Sigmoid colon (tissue), 4 donors: ENCODE measurements around the gene ORM1.

Source experiments
- EP300 ChIP-seq, 4 donors: sonication (generic); formaldehyde crosslinking; IDR thresholded peaks; one replicate each; pipeline ENCODE4 v1.6.1; 2017; ENCODE audit warnings: antibody characterized with exemption in 4 of 4
- POLR2A ChIP-seq, 2 donors: fragments of 450-650 bp; IDR thresholded peaks; one replicate each; pipeline ENCODE4 v1.6.1; 2016; ENCODE audit warnings: antibody characterized with exemption in 2 of 2, mild to moderate bottlenecking in 2 of 2, moderate library complexity in 2 of 2
- POLR2AphosphoS5 ChIP-seq, 4 donors: sonication (generic); formaldehyde crosslinking; IDR thresholded peaks; one replicate each; pipeline ENCODE4 v1.6.1; 2017; ENCODE audit warnings: antibody characterized with exemption in 4 of 4
- TF ChIP-seq, protein P1 (sequence below), 4 experiments: fragments of 450-650 bp in 3 of 4; fragments of 200-600 bp in 1 of 4; IDR thresholded peaks; one replicate each; pipeline ENCODE4 v1.5.1; 2016 to 2019; ENCODE audit warnings: antibody characterized with exemption in 4 of 4, mild to moderate bottlenecking in 3 of 4, moderate library complexity in 2 of 4

DNA sequence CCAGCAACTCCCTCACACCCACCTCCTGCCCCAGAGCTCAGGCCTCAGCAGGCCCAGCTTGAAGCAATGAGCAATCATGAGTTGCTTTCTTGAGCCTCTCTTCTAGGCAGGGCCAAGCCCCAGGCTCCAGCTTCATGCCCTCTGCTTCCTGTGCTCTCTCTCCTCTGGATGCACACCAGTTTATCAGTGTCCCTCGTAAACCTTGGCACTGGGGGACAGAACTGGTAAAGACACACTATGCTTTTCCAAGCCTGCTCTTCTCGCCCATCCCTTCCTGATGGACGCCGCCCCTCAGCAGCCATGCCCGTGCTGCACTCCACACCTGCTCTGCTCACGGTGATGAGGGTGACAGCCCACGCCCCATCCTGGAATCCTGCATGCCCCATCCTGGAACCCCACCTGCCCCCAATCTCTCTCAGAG is 49.4 kb upstream of the ORM1 start:
- TF ChIP-seq POLR2A (IDR thresholded peaks at IDR 0.05) (no peak), EP300 (IDR thresholded peaks at IDR 0.05) (no peak), POLR2AphosphoS5 (IDR thresholded peaks at IDR 0.05) (no peak)
- TF ChIP-seq, protein P1, sequence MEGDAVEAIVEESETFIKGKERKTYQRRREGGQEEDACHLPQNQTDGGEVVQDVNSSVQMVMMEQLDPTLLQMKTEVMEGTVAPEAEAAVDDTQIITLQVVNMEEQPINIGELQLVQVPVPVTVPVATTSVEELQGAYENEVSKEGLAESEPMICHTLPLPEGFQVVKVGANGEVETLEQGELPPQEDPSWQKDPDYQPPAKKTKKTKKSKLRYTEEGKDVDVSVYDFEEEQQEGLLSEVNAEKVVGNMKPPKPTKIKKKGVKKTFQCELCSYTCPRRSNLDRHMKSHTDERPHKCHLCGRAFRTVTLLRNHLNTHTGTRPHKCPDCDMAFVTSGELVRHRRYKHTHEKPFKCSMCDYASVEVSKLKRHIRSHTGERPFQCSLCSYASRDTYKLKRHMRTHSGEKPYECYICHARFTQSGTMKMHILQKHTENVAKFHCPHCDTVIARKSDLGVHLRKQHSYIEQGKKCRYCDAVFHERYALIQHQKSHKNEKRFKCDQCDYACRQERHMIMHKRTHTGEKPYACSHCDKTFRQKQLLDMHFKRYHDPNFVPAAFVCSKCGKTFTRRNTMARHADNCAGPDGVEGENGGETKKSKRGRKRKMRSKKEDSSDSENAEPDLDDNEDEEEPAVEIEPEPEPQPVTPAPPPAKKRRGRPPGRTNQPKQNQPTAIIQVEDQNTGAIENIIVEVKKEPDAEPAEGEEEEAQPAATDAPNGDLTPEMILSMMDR (IDR thresholded peaks at IDR 0.05): no peak
